Right lobe of liver (tissue), 6 donors: Measurements from ENCODE around the gene TMEM255B. TPM values are rescaled to one million over a fixed set of nuclear protein-coding genes. Genes with fewer than 3 reads are reported as not detected.
A peak's percentile ranks its signal among the peaks of the same experiment; 100 is the strongest.
"Not testable (repeated sequence)": the region's sequence is repeated elsewhere in the genome, so short reads cannot be mapped to it uniquely, and the experiment has no call there.

Experiments used
- ATAC-seq, 4 donors: fragments of 200-7000 bp; cut with Tn5 transposase; one replicate each; pipeline ENCODE4 v1.9.1; 2020; ENCODE audit warnings: mild to moderate bottlenecking in 4 of 4, moderate library complexity in 4 of 4
- DNase-seq, 3 donors: peaks; one replicate each; pipeline ENCODE4 v3.0.0-alpha.2; 2020
- H3K27ac ChIP-seq, 3 donors: fragments of 200-600 bp; one replicate each; pipeline ENCODE4 v1.8.0; 2022
- H3K27me3 ChIP-seq, 2 donors: fragments of 200-600 bp; one replicate each; pipeline ENCODE4 v1.8.0; 2022
- H3K36me3 ChIP-seq, 4 donors: fragments of 200-600 bp; sonication (generic) in 1 of 4; one replicate each; pipeline versions ENCODE4 v1.5.1 to v1.8.0; 2017 to 2022; ENCODE audit warnings: control low read depth in 1 of 4
- H3K4me1 ChIP-seq, 4 donors: fragments of 200-600 bp; sonication (generic) in 1 of 4; one replicate each; pipeline versions ENCODE4 v1.5.1 to v1.8.0; 2017 to 2022; ENCODE audit warnings: control low read depth in 1 of 4
- H3K4me3 ChIP-seq, 3 donors: fragments of 200-600 bp; one replicate each; pipeline ENCODE4 v1.8.0; 2022
- H3K9me3 ChIP-seq, 4 donors: fragments of 200-600 bp; sonication (generic) in 1 of 4; one replicate each; pipeline versions ENCODE4 v1.5.1 to v1.8.0; 2017 to 2022; ENCODE audit warnings: control low read depth in 1 of 4
- CTCF ChIP-seq, 4 donors: fragments of 200-600 bp in 3 of 4; fragments of 450-650 bp in 1 of 4; IDR thresholded peaks; one replicate each; pipeline versions ENCODE4 v1.5.1 to v1.8.0; 2016 to 2022; ENCODE audit warnings: antibody characterized with exemption in 4 of 4, mild to moderate bottlenecking in 2 of 4
- POLR2A ChIP-seq: fragments of 450-650 bp; IDR thresholded peaks from one replicate; pipeline ENCODE4 v1.6.1; 2017; ENCODE audit warnings: antibody characterized with exemption, mild to moderate bottlenecking
- WGBS: methylation state at CpG from one replicate; pipeline ENCODE4 v1.1.6; 2018; ENCODE audit warnings: low coverage, low lambda C conversion rate; ENCODE audit not compliant: insufficient coverage; ENCODE audit errors: missing lambda C conversion rate; 5-methylcytosine and 5-hydroxymethylcytosine counted together
- intact Hi-C, 2 donors: fragments of 100-400 bp; cut with DNase I; formaldehyde crosslinking; loops; one replicate each; pipeline versions ENCODE4 v1.11.2 to v1.14.1; 2022
- total RNA-seq, 6 experiments: library from RNA; depleted of rRNA in 2 of 6; stranded (reverse); fragments of >200 nt in 2 of 6; fragmentation: NEBNext Ultra II Directional in 3 of 6; extraction: Animal tissue kit (Norgen Biotek cat#: 25700) in 3 of 6; gene quantifications; one replicate each; pipeline versions ENCODE4 v1.1.0 to v1.2.4, GENCODE V29; 2016 to 2023
- donor health status: DM: no; HTN: yes; CAD: no.
- donor health status: DM: no; HTN: no; CAD: no.
- donor health status: DM: no; HTN: no; CAD: no.
- donor health status: DM: no; HTN: yes; CAD: no.
- donor health status: DM: no; HTN: yes; CAD: no.

The TMEM255B gene
- total RNA-seq, 6 experiments from 2014 or later, result 2.5 to 10.4 (median 6.2) TPM

GRCh38 chr13:113745059-113745458 lies 14.0 kb upstream of the TMEM255B start:
- ATAC-seq (no peak), DNase-seq (no peak)
- intact Hi-C loops, result no loop called here
- Histone ChIP-seq H3K9me3 (no peaks in the 10 kb centered on the region), H3K4me3 (no peak overlapping the region), H3K36me3 (no peaks in the 10 kb centered on the region), H3K4me1 (peaks cover 0 to 4% (median 0%) of the 10 kb centered on the region in 4 donors), H3K27ac (no peak overlapping the region), H3K27me3 (no peaks in the 10 kb centered on the region)
- 96% methylated on average over 6 of the region's 9 CpGs for WGBS
- TF ChIP-seq POLR2A, result no peak
- TF ChIP-seq CTCF (IDR thresholded peaks at IDR 0.05), result no peak

- DNase-seq, H3K9me3 ChIP-seq, intact Hi-C loops, ATAC-seq, H3K36me3 ChIP-seq, H3K4me1 ChIP-seq, H3K4me3 ChIP-seq, H3K27ac ChIP-seq, H3K27me3 ChIP-seq: not testable (repeated sequence)
- WGBS, result 88% methylated on average over 11 of the region's 24 CpGs
Observed at GRCh38 chr13:113745500-113746142, 13.4 kb upstream of the TMEM255B start.

GRCh38 chr13:113746143-113746525 lies 12.9 kb upstream of the TMEM255B start:
- no peak for DNase-seq
- intact Hi-C loops, result no loop called here
- peaks cover 0 to 4% (median 0%) of the 10 kb centered on the region in 4 donors for H3K4me1 ChIP-seq
- H3K36me3 ChIP-seq, result no peaks in the 10 kb centered on the region
- ATAC-seq, result no peak
- no peaks in the 10 kb centered on the region for H3K9me3 ChIP-seq
- 40% methylated on average over 1 of the region's 5 CpGs for WGBS
- H3K27me3 ChIP-seq, result no peaks in the 10 kb centered on the region
- TF ChIP-seq POLR2A (no peak), CTCF (IDR thresholded peaks at IDR 0.05) (no peak)
- no peak overlapping the region for H3K27ac ChIP-seq
- H3K4me3 ChIP-seq, result no peak overlapping the region

- H3K4me3 ChIP-seq, result no peak overlapping the region
- H3K4me1 ChIP-seq, result peaks cover 0 to 2% (median 0%) of the 10 kb centered on the region in 4 donors
- no peak overlapping the region for H3K27ac ChIP-seq
- H3K9me3 ChIP-seq, result no peaks in the 10 kb centered on the region
- ATAC-seq, result no peak
- no peak for DNase-seq
- H3K27me3 ChIP-seq, result no peaks in the 10 kb centered on the region
- 72% methylated on average over 5 of the region's 12 CpGs for WGBS
- H3K36me3 ChIP-seq, result no peaks in the 10 kb centered on the region
- no peak for TF ChIP-seq POLR2A
- TF ChIP-seq CTCF (IDR thresholded peaks at IDR 0.05), result no peak
- intact Hi-C loops, result no loop called here
Observed at GRCh38 chr13:113746671-113747070, 12.4 kb upstream of the TMEM255B start.

GRCh38 chr13:113747291-113747833 lies 11.7 kb upstream of the TMEM255B start:
- TF ChIP-seq CTCF (IDR thresholded peaks at IDR 0.05) (no peak), POLR2A (no peak)
- ATAC-seq, result no peak
- intact Hi-C loops, result no loop called here
- H3K27ac ChIP-seq, result no peak overlapping the region
- 75% methylated on average over 4 of the region's 25 CpGs for WGBS
- H3K27me3 ChIP-seq, result no peaks in the 10 kb centered on the region
- no peaks in the 10 kb centered on the region for H3K4me1 ChIP-seq
- H3K4me3 ChIP-seq, result no peak overlapping the region
- no peaks in the 10 kb centered on the region for H3K9me3 ChIP-seq
- DNase-seq, result peak in 1 of 3 donors; percentile 47
- H3K36me3 ChIP-seq, result no peaks in the 10 kb centered on the region
